Spleen (tissue), 7 donors: Measurements from ENCODE around the gene SLC6A18.
"Not testable (repeated sequence)": the region's sequence is repeated elsewhere in the genome, so short reads cannot be mapped to it uniquely, and the experiment has no call there.

Experiments used
- CTCF ChIP-seq, 11 experiments: fragments of 200-600 bp in 7 of 11; fragments of 450-650 bp in 4 of 11; sonication (generic) in 4 of 11; IDR thresholded peaks in 8 of 11; conservative IDR thresholded peaks in 3 of 11; 1 replicate in 7 of 11; 2 replicates in 4 of 11; pipeline versions ENCODE4 v1.4.0 to v1.8.0; 2016 to 2021; ENCODE audit warnings: antibody characterized with exemption in 11 of 11, inconsistent platforms in 4 of 11, mild to moderate bottlenecking in 1 of 11
- POLR2A ChIP-seq, 3 donors: fragments of 450-650 bp; IDR thresholded peaks; one replicate each; pipeline ENCODE4 v1.5.1; 2017; ENCODE audit warnings: antibody characterized with exemption in 3 of 3, mild to moderate bottlenecking in 1 of 3
- POLR2AphosphoS5 ChIP-seq, 3 donors: sonication (generic); formaldehyde crosslinking; IDR thresholded peaks; one replicate each; pipeline ENCODE4 v1.5.1; 2017; ENCODE audit warnings: antibody characterized with exemption in 3 of 3
- donor health status: DM: no; HTN: no; CAD: no; lungs with moderate emphysema.
- donor health status: DM: no; HTN: no; CAD: no.
- donor health status: DM: no; HTN: no; CAD: no.

DNA sequence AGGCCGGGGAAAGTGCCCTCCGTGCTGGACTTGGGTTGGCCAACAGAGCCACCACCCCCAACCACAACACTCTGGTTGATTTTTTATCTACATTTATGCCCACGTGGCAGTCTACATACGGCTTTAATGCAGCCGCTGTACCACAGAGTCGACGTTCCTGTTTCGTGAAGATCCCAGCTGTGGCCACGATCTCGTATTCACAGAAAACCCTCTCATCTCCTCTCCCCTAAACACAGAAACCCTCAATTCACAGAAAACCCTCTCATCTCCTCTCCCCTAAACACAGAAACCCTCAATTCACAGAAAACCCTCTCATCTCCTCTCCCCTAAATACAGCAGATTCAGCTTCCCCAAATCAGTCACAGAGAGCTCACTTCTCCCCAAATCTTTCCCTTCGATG is 3.8 kb downstream of the SLC6A18 start:
- not testable (repeated sequence) for TF ChIP-seq CTCF (IDR thresholded peaks at IDR 0.05 in 8 of 11, conservative IDR thresholded peaks at IDR 0.05 in 3 of 11); POLR2AphosphoS5 (IDR thresholded peaks at IDR 0.05); POLR2A (IDR thresholded peaks at IDR 0.05)
